ENCODE results near the gene LRFN4.

LRFN4 gene

GRCh38 chr11:66894141-66894540 lies 37.3 kb downstream of the LRFN4 start:
- DNase-seq, result no peak

- no peak for DNase-seq
These were observed 45.1 kb downstream of the LRFN4 start for GRCh38 chr11:66901964-66902390.

- DNase-seq, result no peak
These were observed 45.8 kb downstream of the LRFN4 start for GRCh38 chr11:66902486-66903177.

- DNase-seq, result no peak
These were observed 47.2 kb downstream of the LRFN4 start for GRCh38 chr11:66904055-66904454.

- DNase-seq, result no peak
These were observed 47.7 kb downstream of the LRFN4 start for GRCh38 chr11:66904561-66904960.

- DNase-seq, result no peak
These were observed 48.2 kb downstream of the LRFN4 start for GRCh38 chr11:66904981-66905521.

GRCh38 chr11:66905631-66906030 lies 48.8 kb downstream of the LRFN4 start:
- no peak for DNase-seq

- DNase-seq, result peak; percentile 26 to 61
These were observed 49.3 kb downstream of the LRFN4 start for GRCh38 chr11:66906061-66906733.

- DNase-seq, result no peak
These were observed 51.1 kb downstream of the LRFN4 start for GRCh38 chr11:66907751-66908630.

- no peak for DNase-seq
These were observed 52.3 kb downstream of the LRFN4 start for GRCh38 chr11:66909181-66909580.

- no peak for DNase-seq
These were observed 53.2 kb downstream of the LRFN4 start for GRCh38 chr11:66910016-66910415.

Measured in inflammatory macrophage (primary cell).